Spleen (tissue), 7 donors: Measurements from ENCODE around the gene SPTBN1.

Experiments used
- CTCF ChIP-seq, 11 experiments: fragments of 200-600 bp in 7 of 11; fragments of 450-650 bp in 4 of 11; sonication (generic) in 4 of 11; IDR thresholded peaks in 8 of 11; conservative IDR thresholded peaks in 3 of 11; 1 replicate in 7 of 11; 2 replicates in 4 of 11; pipeline versions ENCODE4 v1.4.0 to v1.8.0; 2016 to 2021; ENCODE audit warnings: antibody characterized with exemption in 11 of 11, inconsistent platforms in 4 of 11, mild to moderate bottlenecking in 1 of 11
- POLR2A ChIP-seq, 3 donors: fragments of 450-650 bp; IDR thresholded peaks; one replicate each; pipeline ENCODE4 v1.5.1; 2017; ENCODE audit warnings: antibody characterized with exemption in 3 of 3, mild to moderate bottlenecking in 1 of 3
- POLR2AphosphoS5 ChIP-seq, 3 donors: sonication (generic); formaldehyde crosslinking; IDR thresholded peaks; one replicate each; pipeline ENCODE4 v1.5.1; 2017; ENCODE audit warnings: antibody characterized with exemption in 3 of 3
- donor health status: DM: no; HTN: no; CAD: no; lungs with moderate emphysema.
- donor health status: DM: no; HTN: no; CAD: no.
- donor health status: DM: no; HTN: no; CAD: no.

GRCh38 chr2:54676656-54677055, 220.5 kb downstream of the SPTBN1 start:
- TF ChIP-seq CTCF (IDR thresholded peaks at IDR 0.05 in 8 of 11, conservative IDR thresholded peaks at IDR 0.05 in 3 of 11) (no peak), POLR2A (IDR thresholded peaks at IDR 0.05) (no peak), POLR2AphosphoS5 (IDR thresholded peaks at IDR 0.05) (no peak)
